Stomach (tissue), 9 donors: Measurements from ENCODE around the gene BTG4. TPM values are rescaled to one million over a fixed set of nuclear protein-coding genes. Genes with fewer than 3 reads are reported as not detected.

Experiments used
- DNase-seq, 2 donors: peaks; one replicate each; pipeline versions ENCODE4 v3.0.0 to v3.0.0-alpha.2; 2013 to 2019
- H3K27ac ChIP-seq, 5 donors: fragments of 200-600 bp in 4 of 5; sonication (generic) in 4 of 5; one replicate each; pipeline ENCODE4 v1.5.1; 2013 to 2019; ENCODE audit warnings: mild to moderate bottlenecking in 1 of 5, moderate library complexity in 1 of 5
- H3K27me3 ChIP-seq, 3 donors: fragments of 200-600 bp; sonication (generic); one replicate each; pipeline ENCODE4 v1.5.1; 2017 to 2019; ENCODE audit warnings: mixed run types in 1 of 3
- H3K36me3 ChIP-seq, 4 donors: fragments of 200-600 bp; sonication (generic); 1 replicate in 3 of 4; 2 replicates in 1 of 4; pipeline ENCODE4 v1.5.1; 2016 to 2019
- H3K4me1 ChIP-seq, 4 donors: fragments of 200-600 bp; sonication (generic); one replicate each; pipeline ENCODE4 v1.5.1; 2016 to 2019
- H3K4me3 ChIP-seq, 4 donors: fragments of 200-600 bp; sonication (generic) in 3 of 4; one replicate each; pipeline ENCODE4 v1.5.1; 2016 to 2019; ENCODE audit warnings: mild to moderate bottlenecking in 1 of 4
- H3K9me3 ChIP-seq, 4 donors: fragments of 200-600 bp; sonication (generic); one replicate each; pipeline ENCODE4 v1.5.1; 2016 to 2019
- EP300 ChIP-seq: sonication (generic); formaldehyde crosslinking; IDR thresholded peaks from one replicate; pipeline ENCODE4 v1.6.1; 2017; ENCODE audit warnings: antibody characterized with exemption
- POLR2A ChIP-seq, 4 donors: fragments of 450-650 bp; IDR thresholded peaks; one replicate each; pipeline ENCODE4 v1.6.1; 2016; ENCODE audit warnings: antibody characterized with exemption in 4 of 4, control low read depth in 2 of 4, mild to moderate bottlenecking in 1 of 4, moderate library complexity in 1 of 4
- POLR2AphosphoS5 ChIP-seq, 3 donors: sonication (generic); formaldehyde crosslinking; IDR thresholded peaks; one replicate each; pipeline ENCODE4 v1.6.1; 2016; ENCODE audit warnings: antibody characterized with exemption in 3 of 3
- WGBS, 5 donors: extraction: QIAGEN DNeasy Blood & Tissue Kit in 3 of 5; methylation state at CpG; one replicate each; pipeline versions ENCODE4 v1.1.5 to v1.1.7; 2013 to 2018; 5-methylcytosine and 5-hydroxymethylcytosine counted together
- intact Hi-C: fragments of 100-400 bp; cut with DNase I; formaldehyde crosslinking; loops from one replicate; pipeline ENCODE4 v1.15.1; 2023; ENCODE audit warnings: low total_unique reads
- polyA plus RNA-seq, 3 donors: library from polyadenylated mRNA; stranded (reverse); fragments of 200-250 nt; gene quantifications; one replicate each; pipeline ENCODE4 v1.2.3, GENCODE V29; 2013
- total RNA-seq, 5 donors: library from RNA; depleted of rRNA; stranded (reverse); fragments of >200 nt; gene quantifications; one replicate each; pipeline versions ENCODE4 v1.1.0 to v1.2.3, GENCODE V29; 2014 to 2016
- TF ChIP-seq, protein P1 (sequence below), 7 experiments: fragments of 450-650 bp in 4 of 7; fragments of 200-600 bp in 3 of 7; sonication (generic) in 3 of 7; IDR thresholded peaks; one replicate each; pipeline ENCODE4 v1.5.1; 2016 to 2019; ENCODE audit warnings: antibody characterized with exemption in 7 of 7, control low read depth in 2 of 7, mild to moderate bottlenecking in 1 of 7
- donor health status: healthy with polysubstance abuse.
- donor health status: Bipolar disorder and iron deficiency.
- donor health status: healthy.

BTG4 gene
- total and polyA plus RNA-seq, 8 donors = not detected

DNA sequence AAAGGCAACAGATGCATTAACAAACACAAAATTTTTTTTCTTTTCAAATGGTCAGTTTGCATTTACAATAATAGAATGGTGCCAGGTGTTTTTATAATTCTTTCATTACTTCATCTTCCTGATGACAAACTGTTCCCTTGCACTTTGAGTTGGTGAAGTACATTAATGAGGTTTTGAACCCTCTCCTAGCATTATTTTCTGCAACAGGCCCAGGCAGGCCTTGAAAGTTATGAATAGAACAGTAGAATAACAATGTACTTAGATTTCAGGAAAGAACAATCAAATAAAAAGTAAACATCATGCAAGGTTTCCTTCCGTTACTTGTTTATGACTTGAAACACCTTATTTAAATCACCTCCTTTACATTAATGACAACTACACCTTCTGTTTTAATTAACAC, 9.6 kb downstream of the BTG4 start:
- Histone ChIP-seq H3K27me3 (no peaks in the 10 kb centered on the region), H3K4me1 (no peaks in the 10 kb centered on the region), H3K27ac (no peak overlapping the region), H3K9me3 (no peaks in the 10 kb centered on the region), H3K4me3 (no peak overlapping the region), H3K36me3 (no peaks in the 10 kb centered on the region)
- intact Hi-C loops = no loop called here
- WGBS, 5 donors = 64 to 75% (median 68%) methylated on average over 1 of the region's 1 CpG
- no peak for DNase-seq
- TF ChIP-seq EP300 = no peak
- no peak for TF ChIP-seq POLR2AphosphoS5 (IDR thresholded peaks at IDR 0.05)
- TF ChIP-seq, protein P1, sequence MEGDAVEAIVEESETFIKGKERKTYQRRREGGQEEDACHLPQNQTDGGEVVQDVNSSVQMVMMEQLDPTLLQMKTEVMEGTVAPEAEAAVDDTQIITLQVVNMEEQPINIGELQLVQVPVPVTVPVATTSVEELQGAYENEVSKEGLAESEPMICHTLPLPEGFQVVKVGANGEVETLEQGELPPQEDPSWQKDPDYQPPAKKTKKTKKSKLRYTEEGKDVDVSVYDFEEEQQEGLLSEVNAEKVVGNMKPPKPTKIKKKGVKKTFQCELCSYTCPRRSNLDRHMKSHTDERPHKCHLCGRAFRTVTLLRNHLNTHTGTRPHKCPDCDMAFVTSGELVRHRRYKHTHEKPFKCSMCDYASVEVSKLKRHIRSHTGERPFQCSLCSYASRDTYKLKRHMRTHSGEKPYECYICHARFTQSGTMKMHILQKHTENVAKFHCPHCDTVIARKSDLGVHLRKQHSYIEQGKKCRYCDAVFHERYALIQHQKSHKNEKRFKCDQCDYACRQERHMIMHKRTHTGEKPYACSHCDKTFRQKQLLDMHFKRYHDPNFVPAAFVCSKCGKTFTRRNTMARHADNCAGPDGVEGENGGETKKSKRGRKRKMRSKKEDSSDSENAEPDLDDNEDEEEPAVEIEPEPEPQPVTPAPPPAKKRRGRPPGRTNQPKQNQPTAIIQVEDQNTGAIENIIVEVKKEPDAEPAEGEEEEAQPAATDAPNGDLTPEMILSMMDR (IDR thresholded peaks at IDR 0.05) = no peak
- TF ChIP-seq POLR2A (IDR thresholded peaks at IDR 0.05) = no peak

DNA sequence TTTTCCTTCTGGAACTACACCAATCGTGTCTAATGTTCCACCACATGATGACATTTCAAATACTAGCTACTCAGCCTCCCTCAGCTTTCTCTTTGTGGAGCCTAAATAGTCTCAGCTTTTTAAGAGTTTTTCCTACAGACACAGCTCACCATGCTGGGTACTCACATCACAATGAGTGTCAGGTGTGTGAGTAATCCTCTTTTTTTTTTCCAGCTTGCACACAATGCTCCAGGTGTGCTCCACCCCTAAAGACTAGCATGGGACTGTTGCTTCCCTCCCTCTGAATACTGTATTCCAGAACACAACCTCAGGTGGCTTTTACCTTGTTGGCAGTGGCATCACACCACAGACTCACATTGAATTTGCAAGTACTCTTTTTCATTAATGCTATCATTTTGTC, 11.7 kb downstream of the BTG4 start:
- no peaks in the 10 kb centered on the region for H3K4me1 ChIP-seq
- WGBS, 5 donors = 47 to 76% (median 65%) methylated on average over 1 of the region's 1 CpG
- DNase-seq = no peak
- H3K4me3 ChIP-seq = no peak overlapping the region
- no peaks in the 10 kb centered on the region for H3K9me3 ChIP-seq
- intact Hi-C loops = no loop called here
- TF ChIP-seq, protein P1 (IDR thresholded peaks at IDR 0.05) = no peak
- TF ChIP-seq POLR2AphosphoS5 (IDR thresholded peaks at IDR 0.05) (no peak), EP300 (no peak), POLR2A (IDR thresholded peaks at IDR 0.05) (no peak)
- H3K27ac ChIP-seq = no peak overlapping the region
- H3K36me3 ChIP-seq = no peaks in the 10 kb centered on the region
- H3K27me3 ChIP-seq = no peaks in the 10 kb centered on the region

DNA sequence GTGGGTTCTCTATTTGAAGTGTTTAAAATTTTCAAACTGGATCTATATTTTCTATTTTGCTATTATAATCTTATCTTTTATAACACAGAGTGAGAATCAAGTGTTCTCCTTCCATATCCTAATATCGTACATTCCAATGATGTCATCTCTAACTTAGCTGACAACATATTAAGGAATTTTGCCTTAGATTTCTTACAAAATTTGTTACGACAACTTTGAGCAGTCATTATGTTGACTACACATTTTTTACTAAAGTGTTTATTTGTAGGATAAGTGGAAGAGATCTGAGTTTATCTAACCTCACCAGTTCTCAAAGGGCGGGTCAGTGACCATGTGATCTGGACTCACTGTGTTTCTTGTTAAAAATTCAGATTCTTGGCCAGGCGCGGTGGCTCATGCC, 12.7 kb downstream of the BTG4 start:
- no peak overlapping the region for H3K4me3 ChIP-seq
- H3K4me1 ChIP-seq = no peaks in the 10 kb centered on the region
- H3K27me3 ChIP-seq = no peaks in the 10 kb centered on the region
- intact Hi-C loops = no loop called here
- H3K36me3 ChIP-seq = no peaks in the 10 kb centered on the region
- H3K27ac ChIP-seq = no peak overlapping the region
- DNase-seq = no peak
- WGBS, 5 donors = 74 to 85% (median 83%) methylated on average over 5 of the region's 5 CpGs
- no peaks in the 10 kb centered on the region for H3K9me3 ChIP-seq
- TF ChIP-seq POLR2A (IDR thresholded peaks at IDR 0.05) (no peak), POLR2AphosphoS5 (IDR thresholded peaks at IDR 0.05) (no peak), EP300 (no peak)
- TF ChIP-seq, protein P1 (IDR thresholded peaks at IDR 0.05) = no peak

DNA sequence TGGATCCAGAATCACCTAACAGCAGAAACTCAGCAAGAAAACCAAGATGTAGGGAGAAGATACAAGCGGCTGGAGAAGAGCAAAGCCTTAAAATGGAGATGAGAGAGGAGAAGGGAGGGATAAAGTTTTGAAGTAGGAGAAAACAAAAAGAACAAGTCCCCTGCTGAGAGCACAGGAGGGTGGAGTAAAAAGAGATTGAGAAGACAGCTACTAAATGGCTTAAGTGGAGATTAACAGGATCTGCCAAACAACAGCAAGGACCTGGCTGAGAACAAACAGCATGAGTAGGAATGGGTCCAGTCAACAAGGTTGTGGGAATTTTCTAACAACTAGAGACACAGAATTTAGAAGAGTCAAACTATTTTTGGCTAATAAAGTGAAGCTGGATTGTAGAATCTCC, 18.1 kb downstream of the BTG4 start:
- no peak for DNase-seq
- H3K36me3 ChIP-seq = no peaks in the 10 kb centered on the region
- no peak for TF ChIP-seq POLR2AphosphoS5 (IDR thresholded peaks at IDR 0.05)
- no peak for TF ChIP-seq POLR2A (IDR thresholded peaks at IDR 0.05)
- TF ChIP-seq, protein P1 (IDR thresholded peaks at IDR 0.05) = no peak
- no peak for TF ChIP-seq EP300
- WGBS, 5 donors = 44 to 77% (median 52%) methylated on average over 1 of the region's 1 CpG
- H3K4me3 ChIP-seq = no peak overlapping the region
- H3K9me3 ChIP-seq = no peaks in the 10 kb centered on the region
- no peaks in the 10 kb centered on the region for H3K4me1 ChIP-seq
- H3K27me3 ChIP-seq = no peaks in the 10 kb centered on the region
- intact Hi-C loops = no loop called here
- H3K27ac ChIP-seq = no peak overlapping the region
